SK-N-SH treated with all-trans-retinoic acid at 6 μM for 48 hours (cell line): ENCODE results near the gene PCDHB12.

Experiments used
- ATAC-seq: fragments of 200-7000 bp; cut with Tn5 transposase; 3 replicates; pipeline ENCODE4 v1.9.1; 2020; ENCODE audit warnings: mild to moderate bottlenecking, moderate library complexity
- ARNTL ChIP-seq: fragments of 450-650 bp; formaldehyde crosslinking; IDR thresholded peaks from 2 replicates; pipeline ENCODE4 v1.5.0; 2020; ENCODE audit warnings: low read depth, mild to moderate bottlenecking, moderate library complexity, borderline replicate concordance
- CREB5 ChIP-seq: fragments of 250-450 bp; sonication (Bioruptor Pico); IDR thresholded peaks from 2 replicates; pipeline ENCODE4 v1.5.1; 2020; ENCODE audit warnings: low read depth, mild to moderate bottlenecking, moderate library complexity
- CSDC2 ChIP-seq: fragments of 250-450 bp; sonication (Bioruptor Pico); IDR thresholded peaks from 2 replicates; pipeline ENCODE4 v1.5.0; 2020; ENCODE audit warnings: mild to moderate bottlenecking, moderate library complexity
- CSRNP3 ChIP-seq: fragments of 250-450 bp; sonication (Bioruptor Pico); IDR thresholded peaks from 2 replicates; pipeline ENCODE4 v1.5.1; 2021; ENCODE audit warnings: mild to moderate bottlenecking, moderate library complexity
- GLIS3 ChIP-seq: fragments of 250-450 bp; sonication (Bioruptor Pico); IDR thresholded peaks from 2 replicates; pipeline ENCODE4 v1.5.0; 2020; ENCODE audit warnings: mild to moderate bottlenecking, moderate library complexity
- ISL1 ChIP-seq: fragments of 250-450 bp; sonication (Bioruptor Pico); IDR thresholded peaks from 2 replicates; pipeline ENCODE4 v2.1.2; 2022; ENCODE audit warnings: mild to moderate bottlenecking, moderate library complexity
- OSR1 ChIP-seq: fragments of 250-450 bp; sonication (Bioruptor Pico); IDR thresholded peaks from 2 replicates; pipeline ENCODE4 v1.8.0; 2022; ENCODE audit warnings: moderate library complexity, mild to moderate bottlenecking, inconsistent platforms
- RARB ChIP-seq: fragments of 250-450 bp; sonication (Bioruptor Pico); IDR thresholded peaks from 2 replicates; pipeline ENCODE4 v1.8.0; 2021; ENCODE audit warnings: mild to moderate bottlenecking, moderate library complexity
- SNAI2 ChIP-seq: fragments of 250-450 bp; sonication (Bioruptor Pico); IDR thresholded peaks from 2 replicates; pipeline ENCODE4 v1.5.0; 2020; ENCODE audit warnings: mild to moderate bottlenecking, moderate library complexity
- TCF4 ChIP-seq: fragments of 250-450 bp; sonication (Bioruptor Pico); IDR thresholded peaks from 2 replicates; pipeline ENCODE4 v1.8.0; 2021; ENCODE audit warnings: mild to moderate bottlenecking, moderate library complexity, borderline replicate concordance
- TOX ChIP-seq: fragments of 250-450 bp; sonication (Bioruptor Pico); IDR thresholded peaks from 2 replicates; pipeline ENCODE4 v1.8.0; 2021; ENCODE audit warnings: mild to moderate bottlenecking, moderate library complexity, borderline replicate concordance
- TSHZ2 ChIP-seq: fragments of 250-450 bp; sonication (Bioruptor Pico); IDR thresholded peaks from 2 replicates; pipeline ENCODE4 v1.5.0; 2020; ENCODE audit warnings: mild to moderate bottlenecking, moderate library complexity
- ZC3H10 ChIP-seq: fragments of 250-450 bp; sonication (Bioruptor Pico); IDR thresholded peaks from 2 replicates; pipeline ENCODE4 v1.5.1; 2021; ENCODE audit warnings: mild to moderate bottlenecking, moderate library complexity
- ZFP3 ChIP-seq: fragments of 250-450 bp; sonication (Bioruptor Pico); IDR thresholded peaks from 2 replicates; pipeline ENCODE4 v1.5.0; 2020; ENCODE audit warnings: mild to moderate bottlenecking, moderate library complexity
- ZFP30 ChIP-seq: fragments of 450-650 bp; formaldehyde crosslinking; IDR thresholded peaks from 2 replicates; pipeline ENCODE4 v1.5.0; 2022; ENCODE audit warnings: mild to moderate bottlenecking, moderate library complexity
- ZNF565 ChIP-seq: fragments of 450-650 bp; formaldehyde crosslinking; conservative IDR thresholded peaks from 2 replicates; pipeline ENCODE4 v1.5.0; 2020; ENCODE audit warnings: low read depth, mild to moderate bottlenecking, moderate library complexity
- ZNF70 ChIP-seq: fragments of 450-650 bp; formaldehyde crosslinking; IDR thresholded peaks from 2 replicates; pipeline ENCODE4 v1.5.0; 2020; ENCODE audit warnings: mild to moderate bottlenecking, moderate library complexity
- ZNF8 ChIP-seq: fragments of 450-650 bp; formaldehyde crosslinking; IDR thresholded peaks from 2 replicates; pipeline ENCODE4 v1.5.0; 2020; ENCODE audit warnings: mild to moderate bottlenecking, moderate library complexity
- TF ChIP-seq, protein P1 (sequence below): fragments of 250-450 bp; sonication (Bioruptor Pico); IDR thresholded peaks from 2 replicates; pipeline ENCODE4 v1.8.0; 2020; ENCODE audit warnings: mild to moderate bottlenecking, moderate library complexity, borderline replicate concordance
- TF ChIP-seq, protein P2 (sequence below): fragments of 250-450 bp; sonication (Bioruptor Pico); IDR thresholded peaks from 2 replicates; pipeline ENCODE4 v1.8.0; 2021; ENCODE audit warnings: low read depth, mild to moderate bottlenecking, moderate library complexity, borderline replicate concordance

PCDHB12 gene

DNA sequence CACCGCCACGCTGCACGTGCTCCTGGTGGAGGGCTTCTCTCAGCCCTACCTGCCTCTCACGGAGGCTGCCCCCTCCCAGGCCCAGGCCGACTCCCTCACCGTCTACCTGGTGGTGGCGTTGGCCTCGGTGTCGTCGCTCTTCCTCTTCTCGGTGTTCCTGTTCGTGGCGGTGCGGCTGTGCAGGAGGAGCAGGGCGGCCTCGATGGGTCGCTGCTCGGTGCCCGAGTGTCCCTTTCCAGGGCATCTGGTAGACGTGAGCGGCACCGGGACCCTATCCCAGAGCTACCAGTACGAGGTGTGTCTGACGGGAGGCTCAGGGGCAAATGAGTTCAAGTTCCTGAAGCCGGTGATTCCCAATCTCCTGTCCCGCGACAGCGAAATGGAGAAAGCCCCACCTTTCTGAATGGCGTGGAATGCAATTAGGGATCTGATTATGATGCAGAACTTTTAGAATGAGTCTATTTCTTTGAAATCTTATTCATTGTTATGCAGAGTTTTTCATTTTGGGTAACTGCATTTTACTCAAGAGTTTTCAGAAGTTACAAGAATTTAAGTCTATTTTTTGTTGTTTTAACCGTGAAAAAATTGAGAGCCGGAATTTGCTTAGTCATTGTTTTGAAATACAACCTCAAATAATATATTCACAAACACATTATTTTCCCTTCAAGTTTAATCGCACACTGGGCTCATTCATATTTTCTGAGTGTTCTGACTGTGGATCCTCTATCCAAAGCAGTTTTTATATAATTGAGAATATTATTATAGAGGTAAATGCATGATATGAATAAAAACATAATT lies 28.2 kb downstream of the PCDHB12 start (continued):
- TF ChIP-seq, protein P1, sequence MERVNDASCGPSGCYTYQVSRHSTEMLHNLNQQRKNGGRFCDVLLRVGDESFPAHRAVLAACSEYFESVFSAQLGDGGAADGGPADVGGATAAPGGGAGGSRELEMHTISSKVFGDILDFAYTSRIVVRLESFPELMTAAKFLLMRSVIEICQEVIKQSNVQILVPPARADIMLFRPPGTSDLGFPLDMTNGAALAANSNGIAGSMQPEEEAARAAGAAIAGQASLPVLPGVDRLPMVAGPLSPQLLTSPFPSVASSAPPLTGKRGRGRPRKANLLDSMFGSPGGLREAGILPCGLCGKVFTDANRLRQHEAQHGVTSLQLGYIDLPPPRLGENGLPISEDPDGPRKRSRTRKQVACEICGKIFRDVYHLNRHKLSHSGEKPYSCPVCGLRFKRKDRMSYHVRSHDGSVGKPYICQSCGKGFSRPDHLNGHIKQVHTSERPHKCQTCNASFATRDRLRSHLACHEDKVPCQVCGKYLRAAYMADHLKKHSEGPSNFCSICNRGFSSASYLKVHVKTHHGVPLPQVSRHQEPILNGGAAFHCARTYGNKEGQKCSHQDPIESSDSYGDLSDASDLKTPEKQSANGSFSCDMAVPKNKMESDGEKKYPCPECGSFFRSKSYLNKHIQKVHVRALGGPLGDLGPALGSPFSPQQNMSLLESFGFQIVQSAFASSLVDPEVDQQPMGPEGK (CRISPR knock-in tag), result no peak
- TF ChIP-seq OSR1 (CRISPR knock-in tag) (no peak), ZFP3 (CRISPR knock-in tag) (no peak), TCF4 (no peak)

- ATAC-seq, result no peak
- TF ChIP-seq CSRNP3 (CRISPR knock-in tag) (no peak), ZFP30 (CRISPR knock-in tag) (no peak), TCF4 (no peak), ZNF8 (CRISPR knock-in tag) (no peak), RARB (CRISPR knock-in tag) (no peak), TSHZ2 (CRISPR knock-in tag) (no peak), ZNF565 (CRISPR knock-in tag) (no peak), ARNTL (CRISPR knock-in tag) (no peak), ZC3H10 (no peak), CREB5 (CRISPR knock-in tag) (no peak), OSR1 (CRISPR knock-in tag) (no peak), ISL1 (CRISPR knock-in tag) (no peak), GLIS3 (CRISPR knock-in tag) (no peak), SNAI2 (no peak)
- TF ChIP-seq, protein P1 (CRISPR knock-in tag), result no peak
- TF ChIP-seq, protein P2, sequence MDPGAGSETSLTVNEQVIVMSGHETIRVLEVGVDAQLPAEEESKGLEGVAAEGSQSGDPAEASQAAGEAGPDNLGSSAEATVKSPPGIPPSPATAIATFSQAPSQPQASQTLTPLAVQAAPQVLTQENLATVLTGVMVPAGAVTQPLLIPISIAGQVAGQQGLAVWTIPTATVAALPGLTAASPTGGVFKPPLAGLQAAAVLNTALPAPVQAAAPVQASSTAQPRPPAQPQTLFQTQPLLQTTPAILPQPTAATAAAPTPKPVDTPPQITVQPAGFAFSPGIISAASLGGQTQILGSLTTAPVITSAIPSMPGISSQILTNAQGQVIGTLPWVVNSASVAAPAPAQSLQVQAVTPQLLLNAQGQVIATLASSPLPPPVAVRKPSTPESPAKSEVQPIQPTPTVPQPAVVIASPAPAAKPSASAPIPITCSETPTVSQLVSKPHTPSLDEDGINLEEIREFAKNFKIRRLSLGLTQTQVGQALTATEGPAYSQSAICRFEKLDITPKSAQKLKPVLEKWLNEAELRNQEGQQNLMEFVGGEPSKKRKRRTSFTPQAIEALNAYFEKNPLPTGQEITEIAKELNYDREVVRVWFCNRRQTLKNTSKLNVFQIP, result no peak
These were observed 33.0 kb downstream of the PCDHB12 start for GRCh38 chr5:141241496-141241895.

- no peak for ATAC-seq
- TF ChIP-seq RARB (CRISPR knock-in tag) (no peak), ISL1 (CRISPR knock-in tag) (no peak), ARNTL (CRISPR knock-in tag) (no peak), GLIS3 (CRISPR knock-in tag) (no peak), TOX (CRISPR knock-in tag) (no peak), CREB5 (CRISPR knock-in tag) (no peak), ZNF70 (CRISPR knock-in tag) (no peak), CSRNP3 (CRISPR knock-in tag) (no peak), OSR1 (CRISPR knock-in tag) (no peak), ZFP3 (CRISPR knock-in tag) (no peak), ZC3H10 (no peak), CSDC2 (CRISPR knock-in tag) (no peak), ZNF565 (CRISPR knock-in tag) (no peak)
These were observed 36.8 kb downstream of the PCDHB12 start, which contains the start of gene PCDHB15 for GRCh38 chr5:141245250-141245717. Gene PCDHB15 (plus strand): TSS chr5:141245395. CDS start chr5:141245579, 184 bp downstream.
